Stimulated activated CD4-positive, alpha-beta T cell treated with anti-CD3 and anti-CD28 coated beads, Interleukin-1b, Interleukin-23, amount 100 ng/mL, for 24 hours (primary cell): ENCODE data around the gene OR2K2.
"Not testable (repeated sequence)": the region's sequence is repeated elsewhere in the genome, so short reads cannot be mapped to it uniquely, and the experiment has no call there.

ENCODE experiments used
- DNase-seq, 4 experiments: peaks; one replicate each; pipeline ENCODE4 v3.0.0-alpha.2; 2020; ENCODE audit warnings: low read depth in 4 of 4, low spot score in 1 of 4

The OR2K2 gene

DNA sequence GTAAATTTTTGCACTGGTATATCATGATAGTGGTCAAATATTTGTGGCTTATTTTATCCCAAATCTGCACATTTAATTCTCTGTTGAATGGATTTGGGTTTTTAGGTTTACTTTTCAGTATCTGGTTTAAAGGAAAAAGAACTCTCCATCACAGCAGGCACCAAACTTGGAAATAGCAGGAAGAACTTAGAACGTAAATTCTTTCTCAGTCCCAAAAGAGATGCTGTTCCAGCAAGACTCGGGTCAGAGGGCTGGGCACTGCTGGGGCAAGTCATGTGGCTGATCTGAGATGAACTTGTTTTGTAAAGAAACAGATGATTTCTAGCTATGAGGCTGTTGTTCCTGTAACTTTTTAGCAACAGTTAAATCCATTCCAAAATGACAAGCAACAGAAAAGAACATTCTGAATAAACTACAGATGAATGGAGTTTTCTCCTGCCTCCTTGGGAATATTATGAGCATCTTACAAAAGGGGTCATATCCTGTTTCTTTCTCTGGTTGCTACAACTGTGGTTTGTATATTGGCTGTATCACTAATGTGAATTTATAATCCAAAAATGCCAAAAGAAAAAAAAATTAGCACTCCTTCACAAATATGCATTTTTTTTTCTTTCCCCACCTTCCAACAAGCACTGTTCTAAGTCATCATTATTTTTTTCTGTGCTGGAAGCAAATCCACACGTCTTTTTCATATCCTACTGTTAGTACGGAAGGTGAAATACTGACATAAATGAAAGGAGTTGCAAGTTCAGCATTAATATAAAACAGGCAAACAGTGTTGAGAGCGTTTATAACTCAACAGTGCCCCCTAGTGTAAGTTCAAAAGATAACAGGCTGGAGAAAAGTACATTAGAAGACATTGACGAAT is 31.1 kb downstream of the OR2K2 start:
- DNase-seq: no peak

DNA sequence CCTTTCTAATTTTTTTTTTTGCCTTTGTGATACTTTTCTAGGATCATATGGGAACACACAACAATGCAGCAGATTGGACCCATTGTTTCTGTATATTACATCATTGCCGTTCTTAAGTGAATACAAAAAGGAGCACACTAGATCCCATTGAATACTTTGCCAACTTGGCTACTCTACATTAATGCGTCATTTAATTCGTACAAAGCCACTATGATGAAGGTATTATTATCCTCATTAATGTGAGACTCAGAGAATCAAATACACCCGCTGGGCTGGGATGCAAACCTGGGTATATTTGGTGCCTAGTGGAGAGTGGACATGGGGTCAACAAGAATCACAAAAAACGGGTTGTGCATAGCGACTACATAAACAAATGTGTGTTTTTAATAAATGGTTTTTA is 31.9 kb downstream of the OR2K2 start:
- DNase-seq: no peak

DNA sequence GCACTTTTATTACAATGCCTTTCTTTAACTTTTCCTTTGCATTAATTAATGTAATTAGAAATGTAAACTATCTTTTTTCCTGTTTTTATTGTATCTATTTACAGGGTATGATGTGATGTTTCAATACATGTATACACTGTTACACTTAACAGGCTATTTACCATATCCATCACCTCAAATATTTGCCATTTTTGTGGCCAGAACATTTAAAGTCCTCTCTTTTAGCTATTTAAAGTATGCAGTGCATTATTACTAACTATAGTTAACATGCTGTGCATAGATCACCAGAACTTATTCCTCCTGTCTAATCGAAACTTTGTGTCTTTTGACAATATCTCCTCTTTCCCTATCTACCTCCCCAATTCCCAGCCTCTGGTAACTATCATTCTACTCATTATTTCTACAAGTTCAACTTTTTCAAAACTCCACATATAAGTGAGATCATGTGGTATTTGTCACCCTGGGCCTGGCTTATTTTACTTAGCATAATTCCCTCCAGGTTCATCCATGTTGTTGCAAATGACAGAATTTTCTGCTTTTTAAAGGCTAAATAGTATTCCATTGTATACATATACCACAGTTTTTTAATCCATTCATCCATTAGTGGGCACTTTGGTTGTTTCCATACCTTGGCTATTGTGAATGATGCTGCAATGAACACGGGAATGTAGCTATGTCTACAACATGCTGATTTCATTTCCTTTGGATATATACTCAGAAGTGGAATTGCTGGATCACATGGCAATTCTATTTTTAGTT is 32.8 kb downstream of the OR2K2 start:
- DNase-seq: no peak

DNA sequence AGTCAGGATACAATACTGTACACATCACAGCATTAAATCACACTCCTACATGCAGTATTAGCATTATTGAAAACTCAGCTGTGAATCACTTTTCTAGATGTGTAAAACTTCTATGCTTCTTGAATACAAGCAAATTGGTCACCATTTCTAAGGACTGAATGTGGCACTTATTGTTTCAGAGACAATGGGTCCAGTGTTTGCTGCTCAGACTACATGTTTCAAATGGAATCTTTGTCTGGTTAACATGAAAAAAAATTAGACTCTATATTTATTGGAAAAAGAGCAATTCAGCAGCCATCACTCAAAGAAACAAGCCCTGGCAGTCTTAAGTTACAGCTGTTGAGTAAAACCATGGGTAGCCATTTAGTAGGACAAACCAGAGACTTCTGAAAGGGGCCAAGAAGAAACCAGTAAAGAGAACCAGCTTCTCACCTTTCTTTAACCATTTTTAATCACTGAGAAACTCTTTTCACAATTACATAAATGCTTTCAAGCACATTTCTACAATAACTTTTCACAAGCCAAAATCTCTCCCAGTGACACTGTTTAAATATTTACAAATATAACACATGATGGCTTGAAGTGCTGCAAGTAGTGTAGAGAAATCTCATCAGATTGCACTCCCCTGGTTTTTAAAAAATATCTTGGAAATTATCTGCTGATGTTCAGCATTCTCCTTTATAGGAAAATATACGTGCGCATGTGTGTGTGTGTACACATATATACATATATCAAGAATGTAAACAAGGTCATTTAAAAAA is 35.2 kb downstream of the OR2K2 start:
- DNase-seq: no peak

DNA sequence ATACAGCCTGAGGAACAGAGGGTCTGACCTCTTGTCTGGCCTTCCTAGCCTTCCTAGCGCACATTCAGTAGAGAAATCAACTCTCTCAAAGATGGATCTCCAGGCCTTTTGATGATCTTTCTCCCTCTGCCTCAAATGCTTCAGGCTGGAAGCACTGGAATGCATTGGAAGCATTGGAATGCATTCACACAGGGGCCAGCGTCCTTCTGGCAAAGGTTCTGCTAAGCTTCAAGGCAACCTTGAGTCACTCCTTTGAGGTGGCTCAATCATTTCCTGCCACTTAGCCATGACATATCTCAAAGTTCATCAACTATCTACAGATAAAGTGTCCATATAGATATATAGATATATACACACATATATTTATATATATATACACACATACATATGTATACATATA is 42.9 kb downstream of the OR2K2 start:
- DNase-seq: no peak

DNA sequence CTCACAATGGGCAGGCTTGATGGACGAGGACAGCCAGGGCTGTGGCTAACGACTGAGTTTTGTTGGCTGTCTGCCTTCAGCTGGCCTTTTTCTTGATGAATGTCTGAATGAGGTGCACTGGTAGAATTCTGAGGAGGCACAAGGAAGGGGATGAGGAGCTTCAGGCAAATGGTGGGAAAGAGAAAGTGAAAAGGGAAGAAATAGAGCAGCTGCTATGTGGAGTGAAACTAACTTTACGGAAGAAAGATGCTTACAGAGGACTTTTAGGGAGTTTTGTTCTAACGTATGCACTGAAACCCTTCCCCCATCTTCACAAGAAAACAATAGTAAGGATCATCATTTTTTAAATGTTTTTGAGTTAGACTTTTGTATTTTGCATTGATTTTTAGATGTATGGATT is 45.3 kb downstream of the OR2K2 start:
- DNase-seq: no peak

DNA sequence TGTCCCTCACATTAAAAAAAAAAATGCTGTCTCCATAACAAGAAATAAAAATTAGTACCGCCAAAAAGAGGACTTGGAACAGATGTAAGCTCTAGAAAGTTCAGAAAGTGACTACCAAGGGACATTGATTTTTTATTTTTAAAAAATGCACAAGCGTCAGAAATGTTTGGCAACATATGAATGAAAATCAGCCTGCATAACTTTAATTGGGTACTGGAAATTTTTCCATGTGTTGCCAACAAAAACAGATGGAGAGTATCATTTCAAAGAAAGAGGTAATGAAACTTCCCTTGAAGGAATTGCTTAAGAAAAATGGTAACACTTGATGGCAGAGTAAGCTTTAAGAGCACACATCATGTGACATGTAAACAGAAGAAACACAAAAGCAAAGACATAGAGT is 47.2 kb downstream of the OR2K2 start:
- DNase-seq: no peak

DNA sequence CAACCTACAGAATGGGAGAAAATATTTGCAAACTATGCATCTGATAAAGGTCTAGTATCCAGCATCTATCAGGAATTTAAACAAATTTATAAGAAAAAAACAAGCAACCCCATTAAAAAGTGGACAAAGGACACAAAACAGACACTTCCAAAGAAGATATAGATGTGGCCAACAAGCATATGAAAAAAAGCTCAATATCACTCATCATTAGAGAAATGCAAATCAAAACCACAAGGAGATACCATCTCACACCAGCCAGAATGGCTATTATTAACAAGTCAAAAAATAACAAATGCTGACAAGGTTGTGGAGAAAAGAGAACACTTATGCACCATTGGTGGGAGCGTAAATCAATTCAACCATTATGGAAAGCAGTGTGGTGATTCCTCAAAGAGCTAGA is 49.2 kb downstream of the OR2K2 start:
- not testable (repeated sequence) for DNase-seq
